HCT116 (cell line): ENCODE data around the gene ZNF423. TPM values are rescaled to one million over a fixed set of nuclear protein-coding genes. Genes with fewer than 3 reads are reported as not detected.

Experiments used
- ATAC-seq: fragments of 200-7000 bp; cut with Tn5 transposase; 2 replicates; pipeline ENCODE4 v1.9.1; 2020; ENCODE audit warnings: mild to moderate bottlenecking, moderate library complexity
- BruUV-seq: library from RNA; stranded (reverse); fragments of 400-500 nt; replicated peaks from 2 replicates; lab custom pipeline; 2021; lab: Mats Ljungman, UMichigan
- CTCF ChIA-PET: fragments of 300-600 bp; sonication (Branson Sonifier 250); formaldehyde crosslinking; loops from one replicate; lab custom pipeline; 2021; ENCODE audit warnings: antibody characterized with exemption; lab: Charles Lee
- POLR2A ChIA-PET: fragments of 300-600, 350-600 bp; sonication (Branson Sonifier 250); formaldehyde crosslinking; loops from one replicate; lab custom pipeline; 2021; ENCODE audit warnings: antibody characterized with exemption; lab: Charles Lee
- RAD21 ChIA-PET, 2 experiments: fragments of 300-600 bp; sonication (Branson Sonifier 250); formaldehyde crosslinking; loops; one replicate each; lab custom pipeline; 2023; ENCODE audit warnings: low total read pairs in 2 of 2; ENCODE audit not compliant: uncharacterized antibody in 2 of 2, unreplicated experiment in 2 of 2, low non-redundant PET in 1 of 2; lab: Charles Lee
- DNase-seq: peaks from one replicate; pipeline ENCODE4 v3.0.0-alpha.2; 2010; ENCODE audit warnings: low read depth, low spot score
- H2AFZ ChIP-seq: fragments of 200-600 bp; shearing (Covaris generic), sonication (generic); 2 replicates; pipeline ENCODE4 v1.6.1; 2017; ENCODE audit warnings: low read depth, mixed run types, mixed read lengths, antibody characterized with exemption, low read length; ENCODE audit not compliant: poor library complexity, severe bottlenecking
- H3K27ac ChIP-seq: 2 replicates; pipeline ENCODE4 v1.5.1; 2012; ENCODE audit warnings: low read depth, low read length
- H3K27me3 ChIP-seq: fragments of 200-600 bp; sonication (generic); 2 replicates; pipeline ENCODE4 v1.6.1; 2016; ENCODE audit warnings: mixed run types, low read length, mixed read lengths; ENCODE audit not compliant: insufficient read depth
- H3K36me3 ChIP-seq, 2 experiments: fragments of 200-500 bp in 1 of 2; fragments of 200-600 bp in 1 of 2; sonication (Bioruptor generic) in 1 of 2; sonication (generic) in 1 of 2; 2 replicates each; pipeline versions ENCODE4 v1.5.1 to v1.6.1; 2014 to 2016; ENCODE audit warnings: low read length in 2 of 2, inconsistent platforms in 1 of 2, mixed read lengths in 1 of 2, mixed run types in 1 of 2; ENCODE audit not compliant: insufficient read depth in 2 of 2, control insufficient read depth in 1 of 2
- H3K4me1 ChIP-seq, 2 experiments: fragments of 200-600 bp in 1 of 2; sonication (generic) in 1 of 2; 2 replicates each; pipeline versions ENCODE4 v1.5.1 to v1.6.1; 2012 to 2017; ENCODE audit warnings: low read length in 2 of 2, inconsistent platforms in 1 of 2, mild to moderate bottlenecking in 1 of 2, mixed read lengths in 1 of 2, mixed run types in 1 of 2, moderate library complexity in 1 of 2; ENCODE audit not compliant: insufficient read depth in 2 of 2, control insufficient read depth in 1 of 2
- H3K4me2 ChIP-seq: fragments of 200-600 bp; sonication (generic); 2 replicates; pipeline ENCODE4 v1.6.1; 2017; ENCODE audit warnings: mixed run types, low read length, mixed read lengths
- H3K4me3 ChIP-seq, 2 experiments: fragments of 200-600 bp in 1 of 2; sonication (generic) in 1 of 2; replicated peaks in 1 of 2; 2 replicates each; pipeline ENCODE4 v1.5.1; 2011 to 2016; ENCODE audit warnings: low read length in 2 of 2, control low read depth in 1 of 2, low read depth in 1 of 2, mild to moderate bottlenecking in 1 of 2, mixed read lengths in 1 of 2, mixed run types in 1 of 2
- H3K79me2 ChIP-seq: fragments of 200-600 bp; sonication (generic); 2 replicates; pipeline ENCODE4 v1.6.1; 2017; ENCODE audit warnings: mild to moderate bottlenecking, mixed run types, low read length, moderate library complexity, mixed read lengths; ENCODE audit not compliant: insufficient read depth
- H3K9ac ChIP-seq: fragments of 200-600 bp; sonication (generic); 2 replicates; pipeline ENCODE4 v1.6.1; 2016; ENCODE audit warnings: low read length, mixed read lengths
- H3K9me2 ChIP-seq: fragments of 200-600 bp; sonication (generic), shearing (Covaris generic); 2 replicates; pipeline ENCODE4 v1.6.1; 2017; ENCODE audit warnings: mixed run types, mild to moderate bottlenecking, moderate library complexity; ENCODE audit not compliant: insufficient read depth
- H3K9me3 ChIP-seq, 2 experiments: fragments of 200-500 bp in 1 of 2; fragments of 200-600 bp in 1 of 2; sonication (Bioruptor generic) in 1 of 2; sonication (generic) in 1 of 2; 2 replicates each; pipeline ENCODE4 v1.6.1; 2014 to 2017; ENCODE audit warnings: low read length in 2 of 2, mixed read lengths in 2 of 2, inconsistent platforms in 1 of 2, low read depth in 1 of 2, mild to moderate bottlenecking in 1 of 2, mixed run types in 1 of 2, moderate library complexity in 1 of 2; ENCODE audit not compliant: control insufficient read depth in 1 of 2, insufficient read depth in 1 of 2
- H4K20me1 ChIP-seq: fragments of 200-600 bp; sonication (generic), shearing (Covaris generic); 2 replicates; pipeline ENCODE4 v1.6.1; 2017; ENCODE audit warnings: mixed run types, mild to moderate bottlenecking, moderate library complexity; ENCODE audit not compliant: insufficient read depth
- ATF3 ChIP-seq: IDR thresholded peaks from 2 replicates; pipeline ENCODE4 v1.6.1; 2012
- CBX3 ChIP-seq: IDR thresholded peaks from 2 replicates; pipeline ENCODE4 v1.6.1; 2012; ENCODE audit warnings: low read depth
- CEBPB ChIP-seq: IDR thresholded peaks from 2 replicates; pipeline ENCODE4 v1.6.1; 2012; ENCODE audit warnings: low read depth
- CTCF ChIP-seq, 3 experiments: fragments of 200-600 bp in 1 of 3; sonication (generic) in 1 of 3; IDR thresholded peaks in 2 of 3; conservative IDR thresholded peaks in 1 of 3; 2 replicates each; pipeline ENCODE4 v1.5.1; 2012 to 2017; ENCODE audit warnings: low read depth in 2 of 3, low read length in 2 of 3, antibody characterized with exemption in 1 of 3, borderline replicate concordance in 1 of 3, control low read depth in 1 of 3, mild to moderate bottlenecking in 1 of 3, mixed read lengths in 1 of 3, mixed run types in 1 of 3, moderate library complexity in 1 of 3; ENCODE audit not compliant: insufficient read depth in 1 of 3
- EGR1 ChIP-seq: IDR thresholded peaks from 2 replicates; pipeline ENCODE4 v1.6.1; 2012; ENCODE audit warnings: low read depth
- EZH2phosphoT487 ChIP-seq: fragments of 200-600 bp; IDR thresholded peaks from 2 replicates; pipeline ENCODE4 v1.6.1; 2018; ENCODE audit warnings: antibody characterized with exemption, borderline replicate concordance
- JUND ChIP-seq: IDR thresholded peaks from 2 replicates; pipeline ENCODE4 v1.6.1; 2012
- MAX ChIP-seq: IDR thresholded peaks from 2 replicates; pipeline ENCODE4 v1.6.1; 2012
- POLR2AphosphoS5 ChIP-seq: IDR thresholded peaks from 2 replicates; pipeline ENCODE4 v1.6.1; 2011; ENCODE audit warnings: mild to moderate bottlenecking, low read depth, low read length, moderate library complexity
- REST ChIP-seq: IDR thresholded peaks from 2 replicates; pipeline ENCODE4 v1.6.1; 2012; ENCODE audit warnings: low read depth
- SIN3A ChIP-seq: IDR thresholded peaks from 2 replicates; pipeline ENCODE4 v1.6.1; 2012; ENCODE audit warnings: low read depth
- TCF7L2 ChIP-seq: IDR thresholded peaks from 2 replicates; pipeline ENCODE4 v1.7.0; 2011; ENCODE audit warnings: borderline replicate concordance, inconsistent platforms; ENCODE audit not compliant: insufficient read depth, insufficient read length; ENCODE audit errors: extremely low read depth
- YY1 ChIP-seq: IDR thresholded peaks from 2 replicates; pipeline ENCODE4 v1.6.1; 2011; ENCODE audit warnings: low read length, low read depth, moderate library complexity, mild to moderate bottlenecking; ENCODE audit not compliant: insufficient replicate concordance; ENCODE audit errors: extremely low read depth
- ZFX ChIP-seq: fragments of 450-650 bp; IDR thresholded peaks from 2 replicates; pipeline ENCODE4 v1.6.1; 2017
- ZNF274 ChIP-seq: fragments of 200-500 bp; sonication (Bioruptor generic); IDR thresholded peaks from 2 replicates; pipeline ENCODE4 v1.6.1; 2014; ENCODE audit warnings: mild to moderate bottlenecking, low read depth, low read length, inconsistent platforms
- intact Hi-C: fragments of 100-400 bp; cut with micrococcal nuclease; formaldehyde crosslinking; loops from 2 replicates; pipeline ENCODE4 v1.10.0; 2022
- total RNA-seq: library from RNA; stranded (reverse); gene quantifications from one replicate; pipeline ENCODE4 v1.2.1, GENCODE V29; 2021; ENCODE audit not compliant: unreplicated experiment

ZNF423 gene
- total RNA-seq, 1 experiment from 2014 or later, result 0.22 TPM

DNA sequence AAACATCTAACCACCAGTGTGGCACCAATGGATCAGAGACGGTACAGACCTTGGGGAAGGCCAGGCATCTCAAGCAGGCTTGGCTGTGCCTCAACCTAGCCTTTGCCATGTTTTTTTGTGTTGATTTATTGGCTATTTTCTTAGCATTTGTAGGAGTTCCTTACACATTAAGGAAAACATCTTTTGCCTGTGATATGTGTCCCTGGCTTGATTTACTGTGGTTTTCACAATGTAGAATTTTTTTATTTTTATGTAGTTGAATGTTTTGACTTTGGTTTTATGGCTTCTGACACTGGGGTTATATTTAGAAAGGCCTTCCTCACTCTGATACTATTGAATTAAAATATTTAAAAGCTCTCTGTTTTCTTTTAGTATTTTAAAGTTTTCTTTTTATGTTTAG, 132.6 kb downstream of the ZNF423 start:
- no peaks in the 10 kb centered on the region for H3K9me2 ChIP-seq
- H3K9ac ChIP-seq, result no peak overlapping the region
- H2AFZ ChIP-seq, result no peak overlapping the region
- H3K4me1 ChIP-seq, result no peaks in the 10 kb centered on the region
- CTCF ChIA-PET, result no interaction called here
- ATAC-seq (no peak), DNase-seq (no peak)
- no peaks in the 10 kb centered on the region for H3K79me2 ChIP-seq
- no peaks in the 10 kb centered on the region for H3K27me3 ChIP-seq
- BruUV-seq, result no TSS peak
- no peaks in the 10 kb centered on the region for H3K36me3 ChIP-seq
- no peaks in the 10 kb centered on the region for H4K20me1 ChIP-seq
- no peak overlapping the region for H3K4me2 ChIP-seq
- no peak overlapping the region for H3K27ac ChIP-seq
- no peak for TF ChIP-seq EZH2phosphoT487
- TF ChIP-seq MAX, result no peak
- no peak for TF ChIP-seq CTCF (IDR thresholded peaks at IDR 0.05 in 2 of 3, conservative IDR thresholded peaks at IDR 0.05 in 1 of 3; ENCODE audit: borderline replicate concordance in 1 of 3, insufficient read depth in 1 of 3, low read depth in 2 of 3, low read length in 2 of 3)
- no peak for TF ChIP-seq JUND
- TF ChIP-seq SIN3A, result no peak
- TF ChIP-seq YY1, result no peak
- TF ChIP-seq ATF3, result no peak
- no peak for TF ChIP-seq ZFX
- no peak for TF ChIP-seq ZNF274
- no peak for TF ChIP-seq CBX3
- no peak for TF ChIP-seq REST
- no peak for TF ChIP-seq POLR2AphosphoS5
- no peak for TF ChIP-seq CEBPB
- TF ChIP-seq TCF7L2, result no peak
- no peak for TF ChIP-seq EGR1
- POLR2A ChIA-PET, result no interaction called here
- H3K9me3 ChIP-seq, result no peaks in the 10 kb centered on the region
- H3K4me3 ChIP-seq, result no peak overlapping the region
- intact Hi-C loops, result no loop called here
- RAD21 ChIA-PET, result no interaction called here
